Measurements from ENCODE around the gene ARHGAP44. TPM values are rescaled to one million over a fixed set of nuclear protein-coding genes. Genes with fewer than 3 reads are reported as not detected.
"Not testable (repeated sequence)": the region's sequence is repeated elsewhere in the genome, so short reads cannot be mapped to it uniquely, and the experiment has no call there.

Gene ARHGAP44
- total RNA-seq, 1 donor from 2014 or later: 0.20 TPM

DNA sequence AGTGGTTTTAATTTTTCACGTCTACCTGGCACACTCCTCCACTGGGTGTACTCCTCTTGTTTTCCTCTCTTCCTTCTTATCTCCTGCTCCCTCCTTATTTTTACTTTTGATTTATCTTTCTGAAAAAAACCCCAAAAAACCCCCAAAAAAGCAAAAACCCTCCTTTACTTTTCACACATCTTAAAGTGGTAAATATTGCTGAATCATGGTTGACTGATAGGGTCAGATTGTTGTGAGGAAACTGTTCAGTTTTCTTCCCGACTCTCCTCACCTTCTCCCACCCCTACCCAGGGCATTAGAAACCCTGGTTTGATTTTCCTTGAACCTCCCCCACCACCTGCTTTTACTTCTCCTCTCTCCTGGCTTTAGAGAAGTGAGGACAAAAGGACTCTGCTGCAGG, 25.4 kb downstream of the ARHGAP44 start:
- no peak for DNase-seq (ENCODE audit: low read depth in 2 of 2)

DNA sequence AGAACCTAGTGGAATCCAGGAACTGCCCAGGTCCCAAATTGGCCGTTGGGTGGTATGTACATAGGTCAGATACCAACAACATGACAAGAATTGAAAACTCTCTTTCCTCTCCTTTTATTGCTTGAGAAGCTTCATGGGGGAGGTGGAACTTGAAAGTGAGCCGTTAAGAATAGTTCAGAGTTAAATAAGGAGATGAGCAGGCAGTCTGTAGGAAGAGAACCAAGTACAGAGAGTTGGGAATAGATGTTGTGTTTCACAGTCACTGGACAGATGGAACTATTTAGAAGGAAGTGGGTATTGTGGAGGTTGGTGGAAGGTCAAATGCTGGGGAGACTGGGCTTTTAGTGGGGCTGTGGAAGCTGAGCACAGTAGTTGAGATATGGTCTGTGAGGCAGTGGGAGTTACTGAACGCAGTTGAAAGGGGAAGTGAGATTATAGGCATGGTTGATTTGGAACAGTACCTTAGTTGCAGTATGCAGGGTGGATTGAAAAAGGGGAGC, 26.4 kb downstream of the ARHGAP44 start:
- DNase-seq (ENCODE audit: low read depth in 2 of 2): no peak

DNA sequence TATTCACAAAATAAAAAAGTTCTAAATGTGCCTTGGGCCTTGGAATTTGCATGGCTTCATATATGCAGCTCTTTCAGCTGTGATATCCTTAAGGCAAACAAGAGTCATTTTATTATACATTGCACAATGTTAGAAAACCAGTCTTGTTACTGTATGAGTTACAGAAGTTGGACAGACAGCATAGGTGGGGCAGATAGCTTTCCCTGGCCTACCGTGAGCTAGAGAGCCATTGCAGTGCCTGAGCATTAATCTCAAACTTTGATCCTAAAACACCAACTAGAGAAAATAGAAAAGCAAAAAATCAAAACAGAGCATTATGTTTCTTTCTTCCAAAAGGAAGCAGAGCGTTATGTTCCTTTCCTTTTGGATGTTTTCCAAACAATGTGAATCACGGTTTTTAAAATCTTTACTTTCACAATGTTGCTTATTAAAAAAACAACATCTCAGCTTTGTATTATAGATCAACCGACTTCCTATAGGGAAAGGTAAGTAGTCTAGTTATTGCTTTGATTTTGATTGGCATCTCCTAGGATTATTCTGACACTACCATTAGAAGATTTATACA, 32.2 kb downstream of the ARHGAP44 start:
- no peak for DNase-seq (ENCODE audit: low read depth in 2 of 2)

DNA sequence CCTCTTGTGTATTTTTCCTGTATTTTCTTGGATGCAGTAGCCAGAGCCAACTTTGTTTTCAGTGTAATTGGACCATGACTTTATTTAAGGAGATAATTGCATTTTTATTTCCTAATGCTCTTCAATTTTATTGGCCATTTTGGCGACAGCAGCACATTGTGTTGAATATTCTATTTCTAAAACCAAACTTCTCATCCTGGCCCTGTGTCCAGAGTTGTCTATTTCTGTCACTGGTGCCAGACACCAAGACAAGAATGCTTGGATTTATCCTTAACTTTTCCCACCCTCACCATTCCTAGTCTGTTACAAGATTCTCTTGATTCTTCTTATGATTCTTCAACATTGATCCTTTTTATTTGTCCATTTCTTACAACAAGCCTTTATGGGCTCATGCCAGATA, 37.1 kb downstream of the ARHGAP44 start:
- DNase-seq (ENCODE audit: low read depth in 2 of 2): no peak

DNA sequence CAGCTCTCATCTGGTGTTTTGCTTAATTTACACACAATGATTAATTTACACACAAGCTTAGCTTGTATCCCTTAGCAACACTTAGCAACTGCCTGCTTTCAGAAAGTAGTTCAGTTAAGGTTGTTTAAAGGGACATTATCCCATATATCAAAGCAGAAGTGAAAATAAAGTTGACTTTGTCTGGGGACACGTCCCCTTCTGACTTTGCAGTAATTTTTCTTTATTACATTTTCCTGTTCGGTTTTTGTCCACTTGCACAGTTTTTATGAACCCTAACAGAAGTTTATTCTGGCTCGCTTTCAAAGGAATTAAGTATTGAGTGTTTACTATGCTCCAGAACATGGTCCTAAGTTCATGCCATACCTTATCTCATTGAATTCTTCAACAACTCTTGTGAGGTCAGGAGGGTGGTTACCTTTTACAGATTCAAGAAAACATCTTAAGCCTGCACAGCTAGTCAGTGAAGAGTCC, 41.5 kb downstream of the ARHGAP44 start:
- no peak for DNase-seq (ENCODE audit: low read depth in 2 of 2)

DNA sequence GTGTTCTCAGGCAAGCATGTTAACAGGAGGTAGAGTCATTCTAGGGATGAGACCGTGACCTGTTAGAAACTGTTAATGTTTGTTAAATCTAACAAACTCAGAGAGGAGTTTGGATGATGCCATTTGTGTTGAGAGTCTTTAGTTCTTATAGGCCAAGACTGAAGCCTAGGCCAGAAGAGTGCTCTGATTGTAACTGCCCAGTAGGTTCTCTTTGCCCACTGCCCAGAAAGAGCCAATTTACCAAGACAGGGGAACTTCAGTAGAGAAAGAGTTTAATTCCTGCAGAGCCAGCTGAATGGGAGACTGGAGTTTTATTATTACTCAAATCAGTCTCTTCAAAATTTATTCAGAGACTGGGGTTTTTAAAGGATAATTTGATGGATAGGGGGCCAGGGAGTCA, 42.5 kb downstream of the ARHGAP44 start:
- DNase-seq (ENCODE audit: low read depth in 2 of 2): no peak

DNA sequence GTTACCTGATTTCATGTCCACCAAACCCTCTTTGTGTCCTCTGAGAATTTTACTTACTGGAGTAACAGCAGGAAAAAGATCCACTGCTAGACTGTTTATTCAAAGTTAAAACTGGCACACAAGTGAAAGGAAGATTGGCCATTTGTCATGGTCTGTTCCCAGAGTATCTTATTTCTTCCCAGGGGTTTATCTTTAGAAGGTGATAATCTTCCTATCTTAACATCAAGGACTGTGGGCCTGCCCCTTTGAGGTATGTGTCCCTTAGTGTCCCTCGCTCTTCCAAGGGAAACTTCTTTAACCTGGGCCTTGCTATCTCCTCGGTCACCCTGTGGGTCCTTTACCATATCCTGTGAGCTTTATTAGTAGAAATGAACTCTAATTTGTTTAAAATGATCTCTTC, 49.7 kb downstream of the ARHGAP44 start:
- DNase-seq (ENCODE audit: low read depth in 2 of 2): no peak

DNA sequence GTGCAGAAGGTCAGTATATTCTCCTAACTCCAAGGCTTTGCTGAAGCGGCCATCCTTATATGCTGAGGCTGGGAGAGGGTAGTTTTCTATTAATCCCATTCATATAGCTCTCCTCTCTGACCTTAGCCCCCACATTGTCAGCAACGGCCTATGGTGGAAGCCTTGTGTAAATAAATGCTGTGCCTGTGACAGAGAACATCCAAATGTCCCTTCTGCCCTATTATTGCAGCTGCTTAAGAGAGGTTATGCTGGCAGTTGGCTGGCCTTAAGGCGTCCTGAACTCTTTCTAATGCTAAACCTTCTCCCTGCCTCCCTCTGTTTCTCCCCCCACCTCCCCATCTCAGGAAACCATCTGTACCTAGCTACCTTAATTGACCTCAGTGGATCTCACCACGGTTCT, 53.6 kb downstream of the ARHGAP44 start:
- no peak for DNase-seq (ENCODE audit: low read depth in 2 of 2)

DNA sequence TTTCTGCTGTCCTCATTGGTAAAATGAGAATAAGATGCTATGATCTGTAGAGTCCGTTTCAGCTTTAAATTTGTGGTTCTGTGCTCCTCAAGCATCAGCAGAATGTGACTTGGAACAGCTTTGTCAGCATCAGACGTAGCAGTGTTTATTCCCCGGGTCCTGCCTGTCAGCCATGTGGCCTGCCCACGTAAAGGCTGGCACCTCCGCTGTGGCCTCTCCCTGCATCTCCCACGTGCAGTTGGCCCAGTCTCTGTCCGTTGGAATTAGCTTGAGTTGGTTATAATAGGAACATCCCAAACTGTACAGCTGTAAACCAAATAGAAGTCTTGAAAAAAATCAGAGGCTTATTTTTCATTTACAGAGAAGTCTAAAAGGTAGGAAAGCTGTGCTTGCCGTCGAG, 61.7 kb downstream of the ARHGAP44 start:
- no peak for DNase-seq (ENCODE audit: low read depth in 2 of 2)

DNA sequence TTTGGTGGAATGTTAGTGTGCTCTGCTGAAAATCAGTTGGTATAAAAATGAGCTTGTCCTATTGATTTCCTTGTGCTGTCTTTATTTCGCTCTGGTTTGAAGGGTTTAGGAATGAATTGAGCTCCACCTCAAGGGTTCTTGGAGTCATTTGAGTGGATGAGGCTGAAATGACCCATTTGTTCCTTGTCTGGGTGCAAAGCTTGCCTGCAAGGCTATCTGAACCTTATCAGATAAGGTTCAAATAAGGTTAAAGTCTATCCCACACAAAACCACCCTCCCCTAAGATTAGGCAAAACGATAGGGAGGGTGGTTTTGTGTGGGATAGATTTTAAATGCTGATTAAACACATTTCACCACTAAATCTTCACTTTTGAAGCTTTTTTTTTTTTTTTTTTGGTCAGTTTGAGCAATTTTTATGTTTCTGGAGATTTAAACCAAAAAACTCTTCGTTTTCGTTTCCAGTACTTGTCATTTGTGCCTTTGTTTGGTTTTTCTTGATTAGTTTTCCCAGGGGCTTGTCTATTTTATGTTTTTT, 62.7 kb downstream of the ARHGAP44 start:
- DNase-seq (ENCODE audit: low read depth in 2 of 2): no peak

DNA sequence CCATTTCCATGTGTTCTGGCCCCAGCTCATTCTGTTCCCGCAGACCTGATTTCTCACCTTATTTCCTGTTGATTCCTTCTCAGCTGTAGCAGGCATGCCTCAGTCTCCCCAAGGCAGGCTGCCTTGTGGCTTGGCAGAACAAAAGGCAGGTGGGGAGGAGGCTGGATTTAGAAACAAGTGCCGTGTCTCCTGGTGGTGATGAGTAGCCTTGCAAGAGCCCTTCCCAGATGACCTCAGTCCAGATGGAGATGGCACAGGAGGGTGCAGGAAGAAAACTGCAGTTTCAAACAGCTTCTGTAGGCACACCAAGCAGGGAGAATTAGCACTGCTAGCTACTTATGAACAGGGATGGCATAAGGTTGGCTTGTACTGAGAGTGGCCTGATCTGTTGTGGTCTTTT, 64.6 kb downstream of the ARHGAP44 start:
- DNase-seq (ENCODE audit: low read depth in 2 of 2): no peak

DNA sequence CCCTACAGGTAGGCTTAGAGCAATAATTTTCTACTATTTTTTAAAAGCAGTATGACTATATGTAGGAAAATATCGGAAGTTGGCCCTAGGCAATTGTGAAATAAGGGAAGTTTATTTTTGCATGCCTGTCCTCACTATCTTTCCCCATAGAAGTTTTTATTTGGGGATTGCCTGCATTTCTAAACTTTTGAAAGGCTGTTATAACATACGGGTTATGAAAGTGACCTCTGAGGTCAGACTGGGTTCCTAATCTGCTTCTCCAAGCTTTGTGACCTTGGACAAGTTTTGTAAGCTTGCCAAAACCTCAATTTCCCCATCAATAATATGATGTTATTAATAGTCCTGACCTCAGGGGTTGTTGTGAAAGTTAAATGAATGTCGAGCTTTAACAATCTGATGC, 67.1 kb downstream of the ARHGAP44 start:
- peak in 1 of 2 donors; percentile 6 for DNase-seq (ENCODE audit: low read depth in 2 of 2)

DNA sequence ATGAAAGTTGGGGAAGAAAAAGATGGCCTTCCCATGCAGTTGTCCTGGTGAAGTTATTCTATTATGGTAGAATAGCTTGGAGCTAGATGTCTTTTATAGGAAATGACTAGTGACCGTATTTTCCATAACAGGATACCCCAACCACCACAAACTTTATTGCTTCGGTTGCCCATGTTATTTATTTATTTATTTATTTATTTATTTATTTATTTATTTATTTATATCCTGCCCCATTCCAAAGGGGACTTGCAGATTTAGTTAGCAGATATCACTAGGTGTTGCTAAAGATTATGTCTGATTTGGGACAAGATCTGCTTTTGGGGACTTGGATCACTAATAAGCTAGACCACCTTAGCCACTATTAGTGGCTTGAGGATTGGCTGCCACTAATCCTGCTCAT, 68.3 kb downstream of the ARHGAP44 start:
- no peak for DNase-seq (ENCODE audit: low read depth in 2 of 2)

DNA sequence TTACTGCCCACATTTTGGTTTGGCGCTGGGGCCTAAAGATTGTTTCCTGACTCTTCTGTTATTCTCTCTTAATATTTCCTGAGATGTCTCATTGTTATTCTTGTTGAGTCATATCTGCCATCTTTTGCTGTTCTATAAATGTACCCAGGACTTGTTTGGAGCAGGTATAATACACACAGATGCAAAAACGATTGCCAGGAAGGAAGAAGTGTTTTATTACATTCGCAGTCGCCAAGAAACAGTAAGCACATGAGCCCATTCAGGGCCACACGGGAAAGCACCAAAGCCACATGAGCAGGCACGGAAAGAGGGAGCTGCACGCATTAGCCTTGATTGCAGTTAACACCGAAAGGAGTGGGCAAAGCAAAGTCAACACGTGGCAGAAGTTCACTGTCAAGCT, 70.2 kb downstream of the ARHGAP44 start:
- peak in 1 of 2 donors; percentile 10 for DNase-seq (ENCODE audit: low read depth in 2 of 2)

DNA sequence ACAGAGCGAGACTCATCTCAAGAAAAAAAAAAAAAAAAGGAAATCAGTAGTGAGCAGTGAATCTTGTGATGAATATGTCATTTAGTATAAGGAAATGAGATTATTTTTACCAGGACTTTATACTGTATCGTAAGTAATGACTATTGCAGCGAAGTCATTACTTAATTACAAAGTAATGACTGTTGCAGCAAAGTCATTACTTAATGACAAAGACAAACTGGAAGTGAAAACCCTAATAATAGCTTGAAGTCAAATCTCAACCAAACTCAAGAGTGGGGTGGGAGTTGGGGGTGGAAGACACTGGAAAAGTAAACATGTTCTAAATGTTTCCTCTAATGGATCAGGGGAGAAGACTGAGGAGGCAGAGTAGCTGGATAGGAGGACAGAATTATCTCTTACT, 76.5 kb downstream of the ARHGAP44 start:
- DNase-seq (ENCODE audit: low read depth in 2 of 2): no peak

DNA sequence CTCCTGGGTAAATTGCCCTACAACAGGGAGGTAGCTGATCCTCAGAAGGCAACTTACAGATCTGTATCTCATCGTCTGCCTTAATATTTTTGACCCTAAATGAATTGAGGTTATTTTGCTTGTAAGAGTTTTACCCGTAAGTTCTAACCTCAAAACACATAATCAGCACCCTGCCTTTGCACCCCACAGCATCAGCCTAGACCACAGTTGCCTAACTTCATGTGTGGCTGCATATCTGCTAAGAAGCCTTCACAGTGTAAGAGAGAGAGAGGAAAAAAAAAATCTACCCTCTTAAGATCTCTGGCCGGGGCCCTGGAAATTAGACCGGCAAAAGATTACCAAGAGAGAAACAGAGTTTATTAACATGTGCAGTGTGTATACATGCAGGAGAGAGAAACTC, 76.9 kb downstream of the ARHGAP44 start:
- no peak for DNase-seq (ENCODE audit: low read depth in 2 of 2)

DNA sequence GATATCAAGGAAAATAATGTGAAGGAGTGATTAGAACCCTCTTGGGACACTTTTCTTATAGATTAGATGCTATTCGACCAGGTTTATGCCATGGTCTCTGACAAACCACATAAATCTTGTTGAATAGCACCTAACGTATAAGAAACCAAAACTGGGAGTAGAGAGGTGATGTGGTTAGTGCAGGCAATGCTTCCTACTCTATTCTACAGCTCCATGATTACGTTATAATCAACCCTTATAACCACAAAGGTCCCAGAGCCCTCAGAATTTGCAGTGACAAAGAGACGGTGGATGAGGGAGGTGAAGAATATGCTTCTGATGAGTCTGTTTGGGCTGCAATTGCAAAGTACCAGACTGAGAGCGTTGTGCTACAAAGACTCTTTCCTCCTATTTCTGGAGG, 78.4 kb downstream of the ARHGAP44 start:
- no peak for DNase-seq (ENCODE audit: low read depth in 2 of 2)

DNA sequence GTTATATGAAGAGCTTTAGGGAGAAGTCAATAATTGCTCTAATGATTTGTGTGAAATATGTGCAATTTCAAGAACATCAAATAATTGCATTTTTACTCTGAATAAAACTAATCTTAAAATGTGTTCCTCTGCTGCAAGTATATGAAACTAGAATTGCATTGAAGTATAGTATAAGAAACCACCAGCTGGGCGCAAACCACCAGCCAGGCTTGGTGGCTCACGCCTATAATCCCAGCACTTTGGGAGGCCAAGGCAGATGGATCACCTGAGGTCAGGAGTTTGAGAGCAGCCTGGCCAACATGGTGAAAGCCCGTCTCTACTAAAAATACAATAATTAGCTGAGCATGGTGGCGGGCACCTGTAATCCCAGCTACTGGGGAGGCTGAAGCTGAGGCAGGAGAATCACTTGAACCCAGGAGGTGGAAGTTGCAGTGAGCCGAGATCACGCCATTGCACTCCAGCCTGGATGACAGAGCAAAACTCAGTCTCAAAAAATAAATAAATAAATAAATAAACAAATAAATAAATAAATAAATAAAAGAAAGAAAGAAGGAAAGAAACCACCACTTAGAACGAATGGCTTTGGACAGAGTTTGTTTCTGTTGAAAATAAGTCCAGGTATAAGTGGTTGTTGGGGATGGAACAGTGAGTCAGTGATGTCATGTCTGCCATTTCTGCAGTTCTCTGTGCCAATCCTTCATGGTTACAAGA, 84.3 kb downstream of the ARHGAP44 start:
- not testable (repeated sequence) for DNase-seq (ENCODE audit: low read depth in 2 of 2)

DNA sequence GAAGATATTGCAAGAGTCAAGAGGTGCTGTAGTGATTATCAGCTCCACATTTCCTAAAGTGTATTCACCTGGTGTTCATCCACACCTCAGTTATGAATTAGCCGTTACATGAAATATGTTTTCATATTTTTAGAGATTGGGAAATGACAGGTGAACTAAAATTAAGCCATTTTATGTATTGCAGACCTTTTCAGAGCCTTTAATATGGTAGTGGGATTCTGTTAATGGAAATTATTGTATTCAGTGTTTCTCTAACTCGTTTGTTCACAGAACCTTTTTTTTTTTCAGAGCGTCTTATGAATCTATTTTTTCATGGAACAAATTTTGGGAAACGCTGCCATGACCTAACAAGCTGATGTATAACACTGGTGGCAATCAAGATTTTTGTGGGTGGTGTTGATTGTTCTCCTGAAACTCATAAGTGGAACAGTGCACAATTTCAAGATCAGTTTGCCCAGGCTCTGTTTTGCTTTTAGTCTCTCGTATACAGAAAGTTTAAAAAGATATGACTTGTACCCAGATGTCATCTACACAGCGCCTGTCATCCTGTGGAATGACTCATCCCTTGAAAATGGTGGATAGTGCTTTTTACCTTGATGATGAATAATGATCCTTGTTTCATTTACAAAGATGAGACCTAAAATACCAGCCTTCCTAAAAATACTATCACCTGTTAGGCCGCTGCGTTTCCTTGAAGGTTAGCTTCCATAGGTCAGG, 88.8 kb downstream of the ARHGAP44 start:
- DNase-seq (ENCODE audit: low read depth in 2 of 2): no peak

DNA sequence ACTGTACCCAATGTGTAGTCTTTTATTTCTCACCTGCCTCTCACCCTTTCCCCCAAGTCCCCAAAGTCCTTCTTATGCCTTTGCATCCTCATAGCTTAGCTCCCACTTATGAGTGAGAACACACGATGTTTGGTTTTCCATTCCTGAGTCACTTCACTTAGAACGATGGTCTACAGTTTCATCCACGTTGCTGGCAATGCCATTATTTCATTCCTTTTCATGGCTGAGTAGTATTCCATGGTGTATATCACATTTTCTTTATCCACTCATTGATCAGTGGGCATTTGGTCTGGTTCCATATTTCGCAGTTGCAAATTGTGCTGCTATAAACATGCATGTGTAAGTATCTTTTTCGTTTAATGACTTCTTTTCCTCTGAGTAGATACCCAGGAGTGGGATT, 89.8 kb downstream of the ARHGAP44 start:
- not testable (repeated sequence) for DNase-seq (ENCODE audit: low read depth in 2 of 2)

DNA sequence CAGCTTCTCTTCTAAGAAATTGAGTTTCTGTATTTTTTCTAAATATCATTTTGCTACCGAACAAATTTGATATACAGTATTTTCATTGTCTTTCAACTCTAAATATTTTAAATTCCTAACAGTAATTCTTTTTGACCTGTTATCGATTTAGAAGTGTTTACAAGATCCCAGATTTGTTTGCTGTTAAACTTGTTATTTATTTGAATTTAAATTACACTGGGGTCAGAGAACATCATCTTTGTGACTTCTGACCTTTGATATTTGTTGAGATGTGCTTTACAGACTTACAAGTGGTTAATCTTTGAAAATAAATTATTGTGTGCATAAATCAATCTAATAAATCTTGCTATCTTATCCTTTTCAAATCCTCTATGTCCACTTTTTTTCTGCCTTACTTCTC, 94.2 kb downstream of the ARHGAP44 start:
- DNase-seq (ENCODE audit: low read depth in 2 of 2): no peak

DNA sequence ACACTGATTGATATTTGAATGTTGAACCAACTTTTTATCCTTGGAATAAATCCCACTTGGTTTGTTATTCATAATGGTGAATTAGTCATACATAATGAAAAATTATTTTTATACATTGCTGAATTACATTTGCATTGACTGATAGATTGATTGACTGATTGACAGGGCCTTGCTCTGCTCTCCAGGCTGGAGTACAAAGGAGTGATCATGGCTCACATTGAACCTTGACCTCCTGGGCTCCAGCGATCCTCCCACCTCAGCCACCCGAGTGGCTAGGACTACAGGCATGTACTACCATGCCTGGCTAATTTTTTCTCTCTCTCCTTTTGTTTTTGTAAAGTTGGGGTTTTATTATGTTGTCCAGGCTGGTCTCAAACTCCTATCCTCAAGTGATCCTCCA, 97.8 kb downstream of the ARHGAP44 start:
- no peak for DNase-seq (ENCODE audit: low read depth in 2 of 2)

All from lung microvascular endothelial cell (primary cell).